HG02678 (cell line): ENCODE measurements around the gene CPTP.
"Not testable (repeated sequence)": the region's sequence is repeated elsewhere in the genome, so short reads cannot be mapped to it uniquely, and the experiment has no call there.

Source experiments
- ATAC-seq: cut with Tn5 transposase; IDR thresholded peaks from one replicate; pipeline ENCODE4 v1.9.1; 2021; ENCODE audit warnings: mild to moderate bottlenecking, moderate library complexity; ENCODE audit not compliant: unreplicated experiment

CPTP gene

DNA sequence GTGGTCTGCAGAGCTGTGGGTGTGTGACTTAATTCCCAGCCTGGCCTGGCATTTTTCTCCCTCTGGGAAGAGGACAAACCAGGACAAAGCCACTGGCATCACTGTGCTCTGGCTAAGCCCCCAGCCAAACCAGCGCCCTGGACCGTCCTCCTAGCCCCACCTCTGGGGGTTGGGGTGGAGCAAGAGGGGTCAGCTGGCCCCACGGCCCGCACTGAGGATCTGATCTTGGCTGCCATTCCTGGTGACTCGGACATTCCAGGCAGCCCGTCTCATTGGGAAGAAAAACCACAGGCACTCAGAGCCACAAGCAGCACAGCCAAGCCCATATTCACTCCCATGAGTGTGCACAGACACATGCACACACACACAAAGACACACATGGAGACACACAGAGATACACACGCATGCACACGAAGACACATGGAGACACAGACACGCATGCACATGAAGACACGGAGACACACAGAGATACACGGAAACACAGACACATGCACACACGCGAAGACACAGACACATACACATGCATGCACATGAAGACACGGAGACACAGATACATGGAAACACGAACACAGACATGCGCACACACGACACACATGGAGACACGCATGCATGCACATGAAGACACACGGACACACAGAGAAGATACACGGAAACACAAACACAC lies 36.0 kb downstream of the CPTP start:
- ATAC-seq: no peak

DNA sequence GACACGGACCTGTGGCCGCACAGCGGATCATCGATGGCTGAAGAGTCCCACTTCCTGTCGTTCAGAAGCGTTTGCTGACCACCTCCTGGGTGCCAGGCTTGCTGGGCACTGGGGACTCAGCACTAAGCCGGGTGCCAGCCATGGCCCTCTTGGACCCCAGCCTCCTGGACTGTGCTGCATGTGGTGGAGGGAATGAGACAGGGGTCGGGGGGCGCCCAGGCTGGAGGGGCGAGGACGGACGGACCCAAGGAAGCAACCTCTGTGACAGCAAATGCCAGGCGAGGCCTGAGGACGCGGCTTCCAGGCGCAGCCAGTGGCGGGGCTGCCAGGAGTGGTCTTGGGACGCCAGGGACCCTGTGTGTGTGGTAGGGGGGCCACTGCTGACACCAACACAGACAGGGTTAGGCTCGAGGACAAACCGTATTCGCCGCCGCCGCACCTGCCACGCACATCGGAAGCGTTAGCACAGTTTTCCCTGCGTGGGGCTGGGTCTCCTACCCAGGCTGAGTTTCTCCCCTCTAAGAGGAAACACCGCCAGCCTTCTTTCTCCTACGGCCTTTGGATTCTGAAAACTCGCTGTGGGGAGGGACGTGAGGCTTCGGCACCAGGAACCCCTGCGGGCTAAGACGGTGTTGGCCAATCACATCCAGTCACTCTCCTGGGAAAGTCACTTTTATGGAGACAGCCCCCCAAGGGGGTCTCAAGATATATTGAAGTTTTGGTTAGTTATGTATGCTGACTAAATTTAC lies 36.8 kb downstream of the CPTP start:
- ATAC-seq: no peak

DNA sequence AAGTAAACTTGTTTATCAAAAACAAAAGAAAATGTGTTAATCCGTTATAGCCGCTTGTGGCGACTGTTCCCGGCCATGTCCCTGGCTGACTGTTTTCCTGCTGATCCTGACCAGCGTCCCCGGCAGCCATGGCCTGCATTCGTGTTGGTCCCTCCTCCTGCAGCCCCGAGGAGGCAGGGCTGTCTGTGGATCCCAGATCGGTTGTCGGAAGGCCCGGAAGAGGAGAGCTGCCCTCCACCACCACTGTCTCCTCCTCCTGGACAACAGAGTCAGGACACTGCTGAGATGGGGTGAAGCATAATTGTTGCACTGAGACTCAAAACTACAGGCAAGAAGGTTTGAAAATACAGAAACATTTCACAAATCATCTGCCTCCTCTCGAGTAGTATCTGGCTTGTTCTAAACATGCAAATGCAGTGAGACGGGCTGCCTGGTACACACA lies 37.4 kb downstream of the CPTP start:
- no peak for ATAC-seq

- no peak for ATAC-seq
Observed at GRCh38 chr1:1364266-1364665, 39.7 kb downstream of the CPTP start.

- no peak for ATAC-seq
Observed at GRCh38 chr1:1365875-1366698, 41.5 kb downstream of the CPTP start.

DNA sequence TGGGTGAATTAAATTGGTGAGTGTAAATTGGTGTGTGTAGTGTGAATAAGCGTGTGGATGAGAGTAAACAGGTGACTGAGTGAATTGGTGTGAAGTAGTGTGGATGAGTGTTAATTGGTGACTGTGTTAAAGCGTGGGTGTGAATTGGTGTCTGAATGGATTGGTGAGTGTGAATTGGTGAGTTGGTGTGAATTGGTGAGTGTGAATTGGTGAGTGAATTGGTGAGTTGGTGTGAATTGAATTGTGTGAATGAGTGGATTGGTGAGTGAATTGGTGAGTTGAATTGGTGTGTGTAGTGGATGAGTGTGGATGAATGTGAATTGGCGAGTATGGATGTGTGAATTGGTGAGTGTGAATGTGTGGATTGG lies 42.1 kb downstream of the CPTP start:
- ATAC-seq: no peak

GRCh38 chr1:1367315-1367714 lies 42.7 kb downstream of the CPTP start:
- ATAC-seq: no peak

GRCh38 chr1:1370094-1370493 lies 45.5 kb downstream of the CPTP start:
- ATAC-seq: not testable (repeated sequence)

DNA sequence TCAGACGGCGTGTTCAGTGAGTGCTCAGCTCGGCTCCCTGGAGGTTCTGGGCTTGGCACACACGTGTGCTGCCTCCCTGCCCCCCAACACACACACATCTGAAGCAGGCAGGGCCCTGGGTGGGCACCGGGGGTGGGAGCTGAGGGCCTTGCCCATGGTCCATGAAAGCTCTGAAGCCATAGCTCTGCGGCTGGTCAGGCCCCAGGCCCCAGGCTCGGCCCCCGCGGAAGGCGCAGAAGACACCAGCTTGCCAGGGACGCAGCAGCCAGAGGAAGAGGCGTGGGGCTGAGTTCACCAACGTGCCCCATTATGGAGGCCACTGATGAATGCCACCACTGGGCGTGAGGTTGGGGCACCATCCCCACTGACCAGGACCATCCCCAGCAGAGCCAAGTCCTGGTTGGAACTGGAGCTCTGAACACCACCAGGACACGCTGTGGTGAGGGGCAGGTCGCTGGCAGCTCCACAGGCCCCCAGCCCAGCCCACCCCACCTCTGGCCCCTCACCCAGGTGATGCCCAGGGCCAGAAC lies 46.2 kb downstream of the CPTP start:
- no peak for ATAC-seq

DNA sequence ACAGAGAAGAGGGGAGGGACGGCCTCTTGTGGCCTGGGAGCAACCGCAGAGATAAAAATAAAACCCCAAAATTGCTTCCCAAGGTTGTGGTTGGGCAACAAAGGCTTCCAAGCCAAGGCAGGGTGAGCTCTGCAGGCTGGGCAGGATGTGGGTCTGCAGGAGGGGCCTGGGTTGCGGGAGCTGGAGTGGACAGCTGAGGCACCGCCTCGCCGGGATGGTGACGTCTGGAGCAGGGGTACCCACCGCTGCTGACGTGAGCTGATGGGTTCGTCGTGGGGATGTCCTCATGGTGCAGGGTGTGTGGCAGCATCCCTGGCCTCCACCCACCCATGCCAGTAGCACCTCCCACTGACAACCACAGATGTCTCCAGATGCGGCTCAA lies 46.8 kb downstream of the CPTP start:
- no peak for ATAC-seq

GRCh38 chr1:1371746-1372711 lies 47.4 kb downstream of the CPTP start:
- no peak for ATAC-seq

DNA sequence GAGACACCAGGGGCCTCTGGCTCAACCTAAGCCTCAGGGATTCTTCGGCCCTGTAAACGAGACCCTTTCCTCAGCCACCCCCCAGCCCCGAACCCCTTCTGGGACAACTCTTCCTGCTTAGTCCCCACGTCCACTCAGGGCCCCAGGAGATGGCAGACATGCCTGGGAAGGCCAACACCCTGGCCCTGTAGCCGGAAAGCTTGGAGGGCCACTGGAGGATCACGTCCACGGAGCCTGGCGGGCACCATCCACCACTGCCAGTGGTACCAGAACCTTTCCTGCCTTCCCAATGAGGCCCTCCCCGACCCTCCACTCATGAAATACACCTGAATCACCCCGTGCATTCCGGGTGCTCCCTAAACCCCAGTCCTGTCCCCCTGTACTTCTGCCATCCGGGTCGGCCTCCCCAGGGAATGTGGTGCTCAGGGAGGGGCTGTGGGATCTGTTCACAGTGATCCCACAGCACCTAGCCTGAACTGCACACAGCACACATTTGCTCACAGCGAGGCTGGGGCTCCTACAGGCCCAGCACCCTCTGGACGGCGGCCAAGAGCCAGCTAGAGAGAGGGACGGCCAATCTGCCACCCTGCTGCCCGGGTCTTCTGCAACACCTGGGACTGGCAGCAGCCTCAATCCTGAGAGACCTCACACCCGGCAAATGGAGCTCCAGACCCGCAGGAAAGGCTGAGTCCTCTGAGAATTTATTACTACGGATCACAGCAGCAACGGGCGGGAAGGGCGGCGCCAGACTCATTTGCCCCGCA lies 48.6 kb downstream of the CPTP start:
- no peak for ATAC-seq

DNA sequence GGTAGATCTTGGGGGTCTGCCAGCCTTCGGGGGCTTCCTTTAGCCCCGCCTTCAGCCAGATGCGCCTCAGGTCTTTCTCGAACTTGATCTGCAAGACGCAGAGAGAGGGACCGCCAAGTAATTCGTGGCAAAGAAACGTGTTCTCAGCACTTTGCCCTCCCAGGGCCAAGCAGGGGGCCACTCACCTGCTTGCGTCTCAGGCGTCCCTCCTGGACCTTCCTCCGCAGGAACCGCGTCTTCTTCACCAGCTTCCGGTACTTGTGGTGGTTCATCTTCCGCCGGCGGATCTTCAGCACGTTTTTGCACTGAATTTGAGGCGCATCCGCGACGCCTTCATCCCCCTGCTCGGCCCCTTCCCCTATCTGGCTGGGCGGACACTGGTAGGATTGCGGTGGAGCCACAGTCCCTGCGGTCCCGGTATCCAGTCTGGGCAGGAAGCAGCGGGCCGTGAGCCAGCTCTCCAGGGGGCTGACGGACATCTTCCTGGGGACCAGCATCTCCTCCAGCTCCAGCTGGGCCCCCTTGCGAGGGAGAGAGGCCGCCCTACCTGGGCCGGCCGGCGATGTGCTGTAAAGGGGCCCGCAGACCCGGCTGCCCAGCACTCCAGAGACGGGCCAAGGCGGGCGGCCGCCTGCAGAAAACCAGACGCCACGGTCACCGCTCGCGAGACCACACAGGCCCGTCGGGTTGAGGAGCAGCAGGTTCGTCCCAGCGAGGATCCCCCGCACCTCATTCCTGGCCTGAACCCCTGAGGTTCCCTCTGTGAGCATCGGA lies 49.4 kb downstream of the CPTP start:
- no peak for ATAC-seq

GRCh38 chr1:1374589-1374928 lies 50.0 kb downstream of the CPTP start:
- peak; percentile 1 for ATAC-seq

- peak; percentile 87 for ATAC-seq
Observed at GRCh38 chr1:1374929-1375662, 50.5 kb downstream of the CPTP start, which contains the start of gene AURKAIP1. TSS of gene AURKAIP1 (minus strand) at chr1:1375207. CDS start at chr1:1374756, 451 bp downstream.

- no peak for ATAC-seq
Observed at GRCh38 chr1:1376551-1377226, 52.1 kb downstream of the CPTP start.

- no peak for ATAC-seq
Observed at GRCh38 chr1:1377540-1378205, 53.1 kb downstream of the CPTP start.
